Stimulated activated CD4-positive, alpha-beta T cell treated with anti-CD3 and anti-CD28 coated beads, Interleukin-15, amount 100 ng/mL, for 1 hour (primary cell): ENCODE results near the gene PDE6H.

Experiments
- DNase-seq, 2 donors: peaks; one replicate each; pipeline ENCODE4 v3.0.0-alpha.2; 2020; ENCODE audit warnings: low read depth in 1 of 2, low spot score in 1 of 2

The PDE6H gene

GRCh38 chr12:14999695-15000365 is 27.0 kb downstream of the PDE6H start:
- DNase-seq: no peak

GRCh38 chr12:15000575-15000974 is 27.7 kb downstream of the PDE6H start:
- DNase-seq: no peak

- DNase-seq: no peak
Measured at GRCh38 chr12:15001733-15002382, 29.0 kb downstream of the PDE6H start.

- no peak for DNase-seq
Measured at GRCh38 chr12:15004421-15004820, 31.6 kb downstream of the PDE6H start.

- DNase-seq: no peak
Measured at GRCh38 chr12:15005064-15005463, 32.2 kb downstream of the PDE6H start.

- DNase-seq: no peak
Measured at GRCh38 chr12:15007551-15007950, 34.7 kb downstream of the PDE6H start.

GRCh38 chr12:15011162-15011561 is 38.3 kb downstream of the PDE6H start:
- no peak for DNase-seq

- DNase-seq: no peak
Measured at GRCh38 chr12:15013634-15014179, 40.9 kb downstream of the PDE6H start.

- DNase-seq: no peak
Measured at GRCh38 chr12:15014708-15015107, 41.9 kb downstream of the PDE6H start.

GRCh38 chr12:15015121-15015520 is 42.3 kb downstream of the PDE6H start:
- no peak for DNase-seq

GRCh38 chr12:15020156-15020555 is 47.3 kb downstream of the PDE6H start:
- no peak for DNase-seq
